Left ventricle myocardium inferior (tissue), 1 donor: ENCODE measurements around the gene MAP4. TPM values are rescaled to one million over a fixed set of nuclear protein-coding genes. Genes with fewer than 3 reads are reported as not detected.
A peak's percentile ranks its signal among the peaks of the same experiment; 100 is the strongest.

Experiments used
- DNase-seq: peaks from one replicate; pipeline ENCODE4 v3.0.0-alpha.2; 2020
- H3K27ac ChIP-seq: fragments of 200-600 bp; replicated peaks from 2 replicates; pipeline ENCODE4 v1.8.0; 2021
- H3K27me3 ChIP-seq: fragments of 200-600 bp; 2 replicates; pipeline ENCODE4 v1.8.0; 2021; ENCODE audit warnings: low read depth
- H3K36me3 ChIP-seq: fragments of 200-600 bp; 2 replicates; pipeline ENCODE4 v1.8.0; 2021
- H3K4me1 ChIP-seq: fragments of 200-600 bp; 2 replicates; pipeline ENCODE4 v1.8.0; 2021
- H3K4me3 ChIP-seq: fragments of 200-600 bp; 2 replicates; pipeline ENCODE4 v1.8.0; 2021; ENCODE audit warnings: mild to moderate bottlenecking, moderate library complexity
- H3K9me3 ChIP-seq: fragments of 200-600 bp; replicated peaks from 2 replicates; pipeline ENCODE4 v1.8.0; 2021
- intact Hi-C: fragments of 100-400 bp; cut with micrococcal nuclease; formaldehyde crosslinking; loops from one replicate; pipeline ENCODE4 v1.11.0; 2022
- total RNA-seq: library from RNA; stranded (reverse); fragmentation: NEBNext Ultra II Directional; extraction: Animal tissue kit (Norgen Biotek cat#: 25700); gene quantifications from one replicate; pipeline ENCODE4 v1.2.1, GENCODE V29; 2021
- TF ChIP-seq, protein P1 (sequence below): fragments of 200-600 bp; IDR thresholded peaks from 2 replicates; pipeline ENCODE4 v1.8.0; 2021; ENCODE audit warnings: antibody characterized with exemption, mild to moderate bottlenecking, borderline replicate concordance
- donor health status: DM: no; HTN: yes; CAD: no; lungs with severe emphysema.

MAP4 gene
- total RNA-seq, 1 donor from 2014 or later: 662 TPM

GRCh38 chr3:47877719-47878118 is 138.5 kb downstream of the MAP4 start:
- H3K4me1 ChIP-seq: peaks cover 69% of the 10 kb centered on the region
- peak overlapping the region; percentile 42 for H3K27ac ChIP-seq
- no peaks in the 10 kb centered on the region for H3K9me3 ChIP-seq
- peaks cover 42% of the 10 kb centered on the region for H3K36me3 ChIP-seq
- H3K27me3 ChIP-seq: no peaks in the 10 kb centered on the region
- no peak overlapping the region for H3K4me3 ChIP-seq
- TF ChIP-seq, protein P1, sequence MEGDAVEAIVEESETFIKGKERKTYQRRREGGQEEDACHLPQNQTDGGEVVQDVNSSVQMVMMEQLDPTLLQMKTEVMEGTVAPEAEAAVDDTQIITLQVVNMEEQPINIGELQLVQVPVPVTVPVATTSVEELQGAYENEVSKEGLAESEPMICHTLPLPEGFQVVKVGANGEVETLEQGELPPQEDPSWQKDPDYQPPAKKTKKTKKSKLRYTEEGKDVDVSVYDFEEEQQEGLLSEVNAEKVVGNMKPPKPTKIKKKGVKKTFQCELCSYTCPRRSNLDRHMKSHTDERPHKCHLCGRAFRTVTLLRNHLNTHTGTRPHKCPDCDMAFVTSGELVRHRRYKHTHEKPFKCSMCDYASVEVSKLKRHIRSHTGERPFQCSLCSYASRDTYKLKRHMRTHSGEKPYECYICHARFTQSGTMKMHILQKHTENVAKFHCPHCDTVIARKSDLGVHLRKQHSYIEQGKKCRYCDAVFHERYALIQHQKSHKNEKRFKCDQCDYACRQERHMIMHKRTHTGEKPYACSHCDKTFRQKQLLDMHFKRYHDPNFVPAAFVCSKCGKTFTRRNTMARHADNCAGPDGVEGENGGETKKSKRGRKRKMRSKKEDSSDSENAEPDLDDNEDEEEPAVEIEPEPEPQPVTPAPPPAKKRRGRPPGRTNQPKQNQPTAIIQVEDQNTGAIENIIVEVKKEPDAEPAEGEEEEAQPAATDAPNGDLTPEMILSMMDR: no peak
- DNase-seq: no peak
- intact Hi-C loops: no loop called here

- intact Hi-C loops: no loop called here
- H3K36me3 ChIP-seq: peaks cover 46% of the 10 kb centered on the region
Observed at GRCh38 chr3:47877290-47877689, 138.9 kb downstream of the MAP4 start.

DNA sequence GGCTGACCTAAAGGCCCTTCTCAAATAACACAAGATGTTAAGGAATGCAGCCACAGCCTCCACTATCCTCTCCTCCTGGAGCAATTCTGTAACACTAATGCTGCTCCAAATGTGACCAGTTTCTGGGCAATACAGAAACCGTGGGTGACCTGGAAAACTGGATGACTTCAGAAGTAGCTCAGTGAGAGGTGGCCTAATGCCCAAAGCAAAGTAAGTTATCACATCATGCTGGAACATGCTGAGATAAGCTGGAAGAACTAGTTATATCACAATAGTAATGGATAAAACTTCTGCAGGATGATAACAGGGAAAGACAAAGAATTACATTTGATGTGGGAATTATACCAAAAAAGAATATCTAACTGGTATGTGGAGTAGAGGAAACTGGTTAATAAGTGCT is 141.3 kb downstream of the MAP4 start:
- intact Hi-C loops: no loop called here
- H3K9me3 ChIP-seq: no peaks in the 10 kb centered on the region
- peak overlapping the region; percentile 43 for H3K27ac ChIP-seq
- no peaks in the 10 kb centered on the region for H3K27me3 ChIP-seq
- TF ChIP-seq, protein P1: no peak
- DNase-seq: no peak
- H3K4me3 ChIP-seq: no peak overlapping the region
- peaks cover 86% of the 10 kb centered on the region for H3K4me1 ChIP-seq
- H3K36me3 ChIP-seq: peaks cover 70% of the 10 kb centered on the region

More at GRCh38 chr3:47877290-47877689, 138.9 kb downstream of the MAP4 start:
- Histone ChIP-seq H3K4me1 (peaks cover 73% of the 10 kb centered on the region), H3K27me3 (no peaks in the 10 kb centered on the region), H3K27ac (peak overlapping the region; percentile 42), H3K9me3 (no peaks in the 10 kb centered on the region), H3K4me3 (no peak overlapping the region)
- TF ChIP-seq, protein P1: no peak
- no peak for DNase-seq

GRCh38 chr3:47874438-47874837 is 141.8 kb downstream of the MAP4 start:
- TF ChIP-seq, protein P1: no peak
- intact Hi-C loops: no loop called here
- Histone ChIP-seq H3K27me3 (no peaks in the 10 kb centered on the region), H3K4me3 (no peak overlapping the region), H3K27ac (peak overlapping the region; percentile 43), H3K36me3 (peaks cover 74% of the 10 kb centered on the region), H3K4me1 (peaks cover 88% of the 10 kb centered on the region), H3K9me3 (no peaks in the 10 kb centered on the region)
- DNase-seq: no peak

DNA sequence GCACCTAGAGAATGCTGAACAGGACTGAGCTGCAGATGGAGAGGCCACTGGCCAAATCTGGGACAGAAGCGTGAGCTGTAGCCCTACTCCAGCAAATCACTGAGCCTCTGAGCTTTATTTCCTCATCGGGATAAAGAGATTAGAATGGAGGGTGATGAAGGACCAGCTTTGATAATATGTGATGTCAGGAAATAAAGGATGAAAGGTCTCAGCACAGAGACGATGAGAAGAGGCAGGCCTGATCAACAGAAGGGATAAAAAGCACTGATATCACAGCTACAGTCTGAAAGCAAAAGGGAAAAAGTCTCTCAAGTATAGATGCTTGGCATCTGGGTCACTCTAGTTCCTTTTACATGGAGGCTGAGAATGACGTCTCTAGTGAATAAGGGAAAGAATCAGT is 143.3 kb downstream of the MAP4 start:
- Histone ChIP-seq H3K27me3 (no peaks in the 10 kb centered on the region), H3K36me3 (peaks cover 90% of the 10 kb centered on the region), H3K27ac (peak overlapping the region; percentile 10), H3K9me3 (no peaks in the 10 kb centered on the region), H3K4me1 (peaks cover 73% of the 10 kb centered on the region), H3K4me3 (no peak overlapping the region)
- TF ChIP-seq, protein P1: no peak
- intact Hi-C loops: no loop called here
- DNase-seq: no peak
